ENCODE measurements around the gene AGO3. TPM values are rescaled to one million over a fixed set of nuclear protein-coding genes. Genes with fewer than 3 reads are reported as not detected.
A peak's percentile ranks its signal among the peaks of the same experiment; 100 is the strongest.

AGO3 gene
- total and polyA plus RNA-seq, 10 of the 15 experiments (the other 5 are each of a cell fraction or from before 2014, with no cell fraction given) = 3.9 to 35.2 (median 12.5) TPM

DNA sequence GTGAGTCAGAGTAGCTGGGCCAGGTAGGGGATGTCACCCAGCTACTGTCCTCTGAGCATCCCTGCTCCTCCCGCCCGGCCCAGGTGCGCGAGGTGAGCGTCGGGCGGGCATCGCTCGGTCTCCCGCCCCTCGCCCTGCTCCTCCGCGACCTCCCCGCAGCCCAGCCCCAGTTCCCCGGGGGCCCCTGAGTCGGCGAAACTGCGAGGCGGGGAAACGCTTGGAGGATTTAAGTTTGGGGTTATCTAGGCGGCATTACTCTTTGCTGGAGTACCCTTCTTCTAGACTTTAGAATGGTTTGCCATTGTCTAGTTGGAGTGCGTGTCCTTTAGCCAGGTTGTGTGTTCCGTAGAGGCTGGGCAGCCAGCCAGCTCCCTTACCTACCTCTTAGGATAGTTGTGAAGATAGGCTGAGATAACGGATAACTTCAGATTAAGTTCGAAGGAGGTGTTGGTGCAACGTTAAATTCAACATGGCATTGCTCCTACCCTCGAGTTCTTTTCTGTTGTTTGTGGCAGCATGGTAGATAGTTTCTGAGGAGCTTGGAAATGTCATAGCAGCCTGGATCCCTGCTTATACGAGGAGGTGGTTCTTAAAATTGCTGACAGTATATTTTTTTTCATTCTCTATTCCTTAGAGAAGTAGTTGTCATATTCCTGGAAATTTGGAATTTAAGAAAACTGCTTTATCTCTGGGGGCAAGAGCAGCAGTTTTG, 697 bp downstream of the AGO3 start:
- BruUV-seq (replicated peaks) = no TSS peak
- in situ Hi-C loops (cut with MboI) (no loop called here), intact Hi-C loops (cut with micrococcal nuclease; ENCODE audit: unreplicated experiment) (loop anchor here (2.0 kb wide), 2 partner anchors 49 to 157 kb away; partner anchors contain the start of genes ADPRS and AGO1)
- Histone ChIP-seq H3K4me2 (ENCODE audit: control insufficient read depth, insufficient read depth) (peak overlapping the region; percentile 97), H3K27ac (ENCODE audit: control insufficient read depth, insufficient read depth) (peak overlapping the region; percentile 78), H3K79me2 (ENCODE audit: control insufficient read depth, insufficient read depth, low read length) (peaks cover 46% of the 10 kb centered on the region), H3K9ac (ENCODE audit: control insufficient read depth, insufficient read depth, low read length) (peak overlapping the region; percentile 88), H3K4me3 (peak overlapping the region; percentile 97), H3K4me1 (ENCODE audit: control insufficient read depth, insufficient read depth, low read length) (peaks cover 8% of the 10 kb centered on the region), H2AFZ (ENCODE audit: control insufficient read depth, low read depth, low read length) (peak overlapping the region; percentile 91), H4K20me1 (ENCODE audit: control insufficient read depth, insufficient read depth) (no peaks in the 10 kb centered on the region), H3K27me3 (replicated peaks in 1 of 2; ENCODE audit: control insufficient read depth in 2 of 2, insufficient read depth in 2 of 2, low read length in 1 of 2) (no peaks in the 10 kb centered on the region), H3K36me3 (ENCODE audit: control insufficient read depth in 2 of 2, insufficient read depth in 2 of 2, low read length in 1 of 2) (no peaks in the 10 kb centered on the region), H3K9me3 (replicated peaks; ENCODE audit: control insufficient read depth, insufficient read depth, low read length) (no peaks in the 10 kb centered on the region)
- FAIRE-seq (no peak), DNase-seq (ENCODE audit: low read depth, low spot score) (no peak), ATAC-seq (peak; percentile 40)
- CTCF ChIA-PET = interaction anchor here (1.1 to 1.3 kb wide), 4 partner anchors 44 to 95 kb away, joined by 3 read pairs; partner anchors contain the start of gene AGO1
- SMC1A ChIA-PET (ENCODE audit: uncharacterized antibody, unreplicated experiment) = interaction anchor here (0.6 to 2.5 kb wide), 5 partner anchors 10 to 92 kb away, joined by 3 to 12 read pairs (median 5); partner anchors contain the start of gene AGO1
- TF ChIP-seq BHLHE40 (IDR thresholded peaks at IDR 0.05; ENCODE audit: borderline replicate concordance in 1 of 2, low read depth in 2 of 2, low read length in 1 of 2) (no peak), IKZF2 (IDR thresholded peaks at IDR 0.05) (no peak), TBL1XR1 (IDR thresholded peaks at IDR 0.05; ENCODE audit: low read depth, low read length) (no peak), EED (IDR thresholded peaks at IDR 0.05; ENCODE audit: low read depth) (peak; percentile 29; the same call in 1 of the 2 replicates), POLR2A (IDR thresholded peaks at IDR 0.05; ENCODE audit: low read depth, low read length) (no peak), NR2C2 (IDR thresholded peaks at IDR 0.05; ENCODE audit: borderline replicate concordance, control insufficient read depth, insufficient read length, low read depth) (no peak), CHD2 (IDR thresholded peaks at IDR 0.05; ENCODE audit: borderline replicate concordance, low read depth, low read length) (no peak), TCF3 (IDR thresholded peaks at IDR 0.05; ENCODE audit: borderline replicate concordance, insufficient read depth, low read depth, low read length) (0 out of 2 replicates have a peak, but pooled peaks have one; percentile 1), RCOR1 (conservative IDR thresholded peaks at IDR 0.05; ENCODE audit: low read depth, low read length) (0 out of 2 replicates have a peak, but pooled peaks have one; percentile 10), TARDBP (IDR thresholded peaks at IDR 0.05; ENCODE audit: borderline replicate concordance) (no peak)
- TF ChIP-seq, protein P1, sequence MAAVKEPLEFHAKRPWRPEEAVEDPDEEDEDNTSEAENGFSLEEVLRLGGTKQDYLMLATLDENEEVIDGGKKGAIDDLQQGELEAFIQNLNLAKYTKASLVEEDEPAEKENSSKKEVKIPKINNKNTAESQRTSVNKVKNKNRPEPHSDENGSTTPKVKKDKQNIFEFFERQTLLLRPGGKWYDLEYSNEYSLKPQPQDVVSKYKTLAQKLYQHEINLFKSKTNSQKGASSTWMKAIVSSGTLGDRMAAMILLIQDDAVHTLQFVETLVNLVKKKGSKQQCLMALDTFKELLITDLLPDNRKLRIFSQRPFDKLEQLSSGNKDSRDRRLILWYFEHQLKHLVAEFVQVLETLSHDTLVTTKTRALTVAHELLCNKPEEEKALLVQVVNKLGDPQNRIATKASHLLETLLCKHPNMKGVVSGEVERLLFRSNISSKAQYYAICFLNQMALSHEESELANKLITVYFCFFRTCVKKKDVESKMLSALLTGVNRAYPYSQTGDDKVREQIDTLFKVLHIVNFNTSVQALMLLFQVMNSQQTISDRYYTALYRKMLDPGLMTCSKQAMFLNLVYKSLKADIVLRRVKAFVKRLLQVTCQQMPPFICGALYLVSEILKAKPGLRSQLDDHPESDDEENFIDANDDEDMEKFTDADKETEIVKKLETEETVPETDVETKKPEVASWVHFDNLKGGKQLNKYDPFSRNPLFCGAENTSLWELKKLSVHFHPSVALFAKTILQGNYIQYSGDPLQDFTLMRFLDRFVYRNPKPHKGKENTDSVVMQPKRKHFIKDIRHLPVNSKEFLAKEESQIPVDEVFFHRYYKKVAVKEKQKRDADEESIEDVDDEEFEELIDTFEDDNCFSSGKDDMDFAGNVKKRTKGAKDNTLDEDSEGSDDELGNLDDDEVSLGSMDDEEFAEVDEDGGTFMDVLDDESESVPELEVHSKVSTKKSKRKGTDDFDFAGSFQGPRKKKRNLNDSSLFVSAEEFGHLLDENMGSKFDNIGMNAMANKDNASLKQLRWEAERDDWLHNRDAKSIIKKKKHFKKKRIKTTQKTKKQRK (IDR thresholded peaks at IDR 0.05; ENCODE audit: low read depth, low read length) = no peak
- 3% methylated on average over 21 of the region's 28 CpGs for WGBS (ENCODE audit: insufficient coverage, insufficient replicate concordance, low lambda C conversion rate, missing lambda C conversion rate)
- POLR2A ChIA-PET = interaction anchor here (0.5 to 1.6 kb wide), 10 partner anchors 13 to 293 kb away, joined by 3 to 7 read pairs (median 4); partner anchors contain the start of genes AGO1 and THRAP3
- RAD21 ChIA-PET (ENCODE audit: unreplicated experiment) = interaction anchor here (0.7 to 2.3 kb wide), 5 partner anchors 9 to 89 kb away, joined by 3 to 6 read pairs (median 3); partner anchors contain the start of gene AGO1
